PC-9 (cell line): ENCODE data around the gene BAIAP2. TPM values are rescaled to one million over a fixed set of nuclear protein-coding genes. Genes with fewer than 3 reads are reported as not detected.

Source experiments
- BruUV-seq: library from RNA; stranded (reverse); fragments of 400-500 nt; replicated peaks from 2 replicates; lab custom pipeline; 2021; lab: Mats Ljungman, UMichigan
- CTCF ChIA-PET: fragments of 300-600 bp; sonication (Branson Sonifier 250); formaldehyde crosslinking; loops from one replicate; lab custom pipeline; 2022; ENCODE audit warnings: antibody characterized with exemption; lab: Charles Lee
- POLR2A ChIA-PET: fragments of 300-600 bp; sonication (Branson Sonifier 250); formaldehyde crosslinking; loops from one replicate; lab custom pipeline; 2022; ENCODE audit warnings: antibody characterized with exemption; ENCODE audit not compliant: unreplicated experiment; lab: Charles Lee
- DNase-seq, 2 experiments: peaks; one replicate each; pipeline versions ENCODE4 v3.0.0 to v3.0.0-alpha.2; 2015 to 2022; ENCODE audit warnings: mixed read lengths in 1 of 2
- H2AFZ ChIP-seq: fragments of 200-600 bp; sonication (generic); 2 replicates; pipeline ENCODE4 v1.8.1; 2017; ENCODE audit warnings: antibody characterized with exemption
- H3F3A ChIP-seq: fragments of 200-600 bp; sonication (generic); 2 replicates; pipeline ENCODE4 v1.8.1; 2017; ENCODE audit warnings: antibody characterized with exemption, mild to moderate bottlenecking, low read depth; ENCODE audit not compliant: insufficient read depth
- H3K27ac ChIP-seq: fragments of 200-600 bp; sonication (generic); 2 replicates; pipeline ENCODE4 v1.6.1; 2016; ENCODE audit warnings: mixed run types
- H3K27me3 ChIP-seq: fragments of 200-600 bp; sonication (generic); 2 replicates; pipeline ENCODE4 v1.6.1; 2016; ENCODE audit warnings: low read depth, mixed run types; ENCODE audit not compliant: insufficient read depth
- H3K36me3 ChIP-seq: fragments of 200-600 bp; sonication (generic); 2 replicates; pipeline ENCODE4 v1.6.1; 2016; ENCODE audit warnings: low read depth, mixed run types
- H3K4me1 ChIP-seq: fragments of 200-600 bp; sonication (generic); replicated peaks from 2 replicates; pipeline ENCODE4 v1.6.1; 2016; ENCODE audit warnings: mixed run types; ENCODE audit not compliant: insufficient read depth
- H3K4me2 ChIP-seq: fragments of 200-600 bp; sonication (generic); 2 replicates; pipeline ENCODE4 v1.6.1; 2017; ENCODE audit warnings: mixed run types
- H3K4me3 ChIP-seq: fragments of 200-600 bp; sonication (generic); 2 replicates; pipeline ENCODE4 v1.6.1; 2016; ENCODE audit warnings: mixed run types
- H3K79me2 ChIP-seq: fragments of 200-600 bp; sonication (generic); 2 replicates; pipeline ENCODE4 v1.6.1; 2017; ENCODE audit warnings: low read depth, mixed run types
- H3K9me2 ChIP-seq: fragments of 200-600 bp; sonication (generic); 2 replicates; pipeline ENCODE4 v1.8.1; 2017; ENCODE audit warnings: mild to moderate bottlenecking; ENCODE audit not compliant: insufficient read depth
- H3K9me3 ChIP-seq: fragments of 200-600 bp; sonication (generic); 2 replicates; pipeline ENCODE4 v1.8.1; 2016; ENCODE audit warnings: low read depth; ENCODE audit not compliant: insufficient read depth
- H4K20me1 ChIP-seq: fragments of 200-600 bp; sonication (generic); 2 replicates; pipeline ENCODE4 v1.8.1; 2017; ENCODE audit not compliant: insufficient read depth
- CTCF ChIP-seq: fragments of 200-600 bp; sonication (generic); conservative IDR thresholded peaks from 2 replicates; pipeline ENCODE4 v1.6.1; 2017; ENCODE audit warnings: mixed run types, antibody characterized with exemption, mild to moderate bottlenecking, moderate library complexity
- EZH2 ChIP-seq: fragments of 200-600 bp; sonication (generic); IDR thresholded peaks from 2 replicates; pipeline ENCODE4 v1.8.0; 2017; ENCODE audit warnings: antibody characterized with exemption, low read depth
- intact Hi-C: fragments of 100-400 bp; cut with micrococcal nuclease; formaldehyde crosslinking; loops from one replicate; pipeline ENCODE4 v1.10.0; 2022; ENCODE audit not compliant: unreplicated experiment
- total RNA-seq: library from RNA; stranded (reverse); gene quantifications from 2 replicates; pipeline ENCODE4 v1.2.3, GENCODE V29; 2021

BAIAP2 gene
- total RNA-seq, 1 experiment from 2014 or later, result 125 TPM

- ChIA-PET POLR2A (interaction anchor here (0.6 kb wide), 1 partner anchor 43 kb away, joined by 3 read pairs; no protein-coding TSS in a partner anchor), CTCF (interaction anchor here (0.7 kb wide), 1 partner anchor 295 kb away, joined by 3 read pairs; no protein-coding TSS in a partner anchor)
- Histone ChIP-seq H3K27me3 (no peaks in the 10 kb centered on the region), H3K4me2 (no peak overlapping the region), H4K20me1 (peaks cover 10% of the 10 kb centered on the region; the same call in 1 of the 2 replicates), H3K9me2 (no peaks in the 10 kb centered on the region), H3K79me2 (peaks cover 19% of the 10 kb centered on the region), H2AFZ (no peak overlapping the region), H3K4me3 (no peak overlapping the region), H3K4me1 (peaks cover 13% of the 10 kb centered on the region), H3K36me3 (no peaks in the 10 kb centered on the region), H3K27ac (no peak overlapping the region), H3F3A (peaks cover 10% of the 10 kb centered on the region; the same call in 1 of the 2 replicates), H3K9me3 (no peaks in the 10 kb centered on the region)
- no TSS peak for BruUV-seq
- intact Hi-C loops, result no loop called here
- no peak for DNase-seq
- TF ChIP-seq EZH2, result no peak
- no peak for TF ChIP-seq CTCF
Observed at GRCh38 chr17:81032641-81033480, 2.1 kb upstream of the BAIAP2 start.

- peak overlapping the region; percentile 58; the same call in 1 of the 2 replicates for H2AFZ ChIP-seq
- intact Hi-C loops, result no loop called here
- CTCF ChIA-PET, result interaction anchor here (0.7 kb wide), 1 partner anchor 296 kb away, joined by 3 read pairs; no protein-coding TSS in a partner anchor
Observed at GRCh38 chr17:81033535-81034167, 1.3 kb upstream of the BAIAP2 start.

More at GRCh38 chr17:81033535-81034167, 1.3 kb upstream of the BAIAP2 start:
- no peaks in the 10 kb centered on the region for H3K9me3 ChIP-seq
- peak overlapping the region; percentile 79 for H3K4me2 ChIP-seq
- H3K4me1 ChIP-seq, result peaks cover 21% of the 10 kb centered on the region
- no peaks in the 10 kb centered on the region for H3K36me3 ChIP-seq
- H3K79me2 ChIP-seq, result peaks cover 27% of the 10 kb centered on the region
- no peaks in the 10 kb centered on the region for H3K9me2 ChIP-seq
- peaks cover 13% of the 10 kb centered on the region; the same call in 1 of the 2 replicates for H3F3A ChIP-seq
- H4K20me1 ChIP-seq, result peaks cover 14% of the 10 kb centered on the region; the same call in 1 of the 2 replicates
- POLR2A ChIA-PET, result no interaction called here
- H3K27me3 ChIP-seq, result no peaks in the 10 kb centered on the region
- H3K27ac ChIP-seq, result no peak overlapping the region
- TF ChIP-seq CTCF (no peak), EZH2 (no peak)
- no peak for DNase-seq
- no TSS peak for BruUV-seq
- H3K4me3 ChIP-seq, result peak overlapping the region; percentile 59; the same call in 1 of the 2 replicates
